Measurements from ENCODE around the gene SLC27A3. TPM values are rescaled to one million over a fixed set of nuclear protein-coding genes. Genes with fewer than 3 reads are reported as not detected.

SLC27A3 gene
- total RNA-seq, 2 experiments from 2014 or later, result 3.8 to 4.4 TPM

DNA sequence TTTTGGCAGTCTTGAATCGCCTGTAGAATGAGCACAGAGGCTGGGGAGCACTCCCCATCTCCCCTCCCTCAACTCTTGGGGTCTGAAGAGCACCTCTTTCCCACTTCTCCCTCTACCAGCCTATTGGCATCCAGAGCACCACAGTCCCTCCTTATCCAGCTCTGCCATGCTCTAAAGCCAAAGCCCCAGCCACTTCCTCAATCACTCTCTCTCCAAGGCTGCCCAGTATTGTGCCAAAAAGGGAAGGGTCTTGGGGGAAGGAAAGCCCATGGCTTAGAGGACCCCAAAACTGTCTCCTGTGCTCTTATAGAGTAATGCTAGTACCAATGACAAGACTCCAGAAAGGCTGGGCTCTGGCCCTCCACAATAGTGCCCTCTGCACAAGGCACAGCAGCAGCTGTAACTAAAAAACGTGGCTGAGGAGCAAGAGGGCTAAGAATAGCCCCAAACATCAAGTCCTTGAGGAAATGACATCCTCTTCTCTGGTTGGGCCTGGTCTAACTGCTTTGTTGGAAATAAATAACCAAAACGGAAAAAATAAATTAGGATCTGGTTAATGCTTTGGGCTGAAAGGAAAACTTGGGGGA lies 28.4 kb downstream of the SLC27A3 start:
- Histone ChIP-seq H3K4me3 (ENCODE audit: low read length) (no peak overlapping the region), H3K27me3 (ENCODE audit: control insufficient read depth in 1 of 2, insufficient read depth in 2 of 2, low read length in 2 of 2) (no peaks in the 10 kb centered on the region), H3K36me3 (ENCODE audit: insufficient read depth, low read length) (peaks cover 23% of the 10 kb centered on the region), H3K4me1 (ENCODE audit: insufficient read depth, low read length) (peaks cover 21% of the 10 kb centered on the region), H3K9me3 (ENCODE audit: control insufficient read depth in 1 of 2, insufficient read depth in 1 of 2, low read length in 2 of 2) (no peaks in the 10 kb centered on the region), H3K27ac (ENCODE audit: low read depth in 1 of 2, low read length in 2 of 2) (no peak overlapping the region)
- Mint-ChIP-seq H3K4me1 (ENCODE audit: low read depth) (peaks cover 42% of the 10 kb centered on the region), H3K27me3 (no peaks in the 10 kb centered on the region), H3K9me3 (no peaks in the 10 kb centered on the region), H3K4me3 (no peak overlapping the region), H3K27ac (peak overlapping the region; percentile 71), H3K36me3 (ENCODE audit: low read depth) (peaks cover 40% of the 10 kb centered on the region)
- no peak for TF ChIP-seq CTCF (IDR thresholded peaks at IDR 0.05)
- ChIA-PET CTCF (no interaction called here), POLR2A (interaction anchor here (1.5 to 4.1 kb wide), 3 partner anchors 20 to 187 kb away, joined by 3 to 20 read pairs (median 4); partner anchors contain the start of genes JTB and RPS27)
- intact Hi-C loops (cut with DNase I, micrococcal nuclease), result no loop called here
- no peak for DNase-seq
- ATAC-seq (ENCODE audit: poor library complexity), result no peak

DNA sequence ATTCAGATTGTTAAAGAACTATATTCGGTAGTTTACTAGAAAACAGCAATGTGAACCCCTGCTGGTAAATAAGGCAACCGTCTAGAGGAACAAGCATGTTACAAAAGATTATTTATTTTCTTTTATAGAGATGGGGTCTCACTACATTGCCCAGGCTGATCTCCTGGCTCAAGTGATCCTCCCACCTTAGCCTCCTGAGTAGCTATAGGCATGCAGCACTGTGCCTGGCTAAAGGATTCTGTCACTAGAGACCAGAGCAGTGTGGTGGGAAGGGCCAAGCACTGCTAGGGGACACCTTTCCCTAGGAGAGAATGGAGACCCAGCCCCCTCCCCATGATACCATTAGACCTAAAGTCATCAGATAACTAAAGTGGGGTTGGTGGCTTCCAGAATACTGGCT lies 28.9 kb downstream of the SLC27A3 start:
- no peak for TF ChIP-seq CTCF (IDR thresholded peaks at IDR 0.05)
- Mint-ChIP-seq H3K4me3 (no peak overlapping the region), H3K36me3 (ENCODE audit: low read depth) (peaks cover 45% of the 10 kb centered on the region), H3K27me3 (no peaks in the 10 kb centered on the region), H3K9me3 (no peaks in the 10 kb centered on the region), H3K4me1 (ENCODE audit: low read depth) (peaks cover 42% of the 10 kb centered on the region), H3K27ac (peak overlapping the region; percentile 86)
- Histone ChIP-seq H3K4me1 (ENCODE audit: insufficient read depth, low read length) (peaks cover 21% of the 10 kb centered on the region), H3K4me3 (ENCODE audit: low read length) (no peak overlapping the region), H3K27me3 (ENCODE audit: control insufficient read depth in 1 of 2, insufficient read depth in 2 of 2, low read length in 2 of 2) (no peaks in the 10 kb centered on the region), H3K27ac (ENCODE audit: low read depth in 1 of 2, low read length in 2 of 2) (no peak overlapping the region), H3K9me3 (ENCODE audit: control insufficient read depth in 1 of 2, insufficient read depth in 1 of 2, low read length in 2 of 2) (no peaks in the 10 kb centered on the region), H3K36me3 (ENCODE audit: insufficient read depth, low read length) (peaks cover 26% of the 10 kb centered on the region)
- no peak for DNase-seq
- ATAC-seq (ENCODE audit: poor library complexity), result no peak
- CTCF ChIA-PET, result no interaction called here
- intact Hi-C loops (cut with DNase I, micrococcal nuclease), result no loop called here
- POLR2A ChIA-PET, result interaction anchor here (4.1 kb wide), 1 partner anchor 186 kb away, joined by 20 read pairs; the partner anchor contains the start of gene RPS27

DNA sequence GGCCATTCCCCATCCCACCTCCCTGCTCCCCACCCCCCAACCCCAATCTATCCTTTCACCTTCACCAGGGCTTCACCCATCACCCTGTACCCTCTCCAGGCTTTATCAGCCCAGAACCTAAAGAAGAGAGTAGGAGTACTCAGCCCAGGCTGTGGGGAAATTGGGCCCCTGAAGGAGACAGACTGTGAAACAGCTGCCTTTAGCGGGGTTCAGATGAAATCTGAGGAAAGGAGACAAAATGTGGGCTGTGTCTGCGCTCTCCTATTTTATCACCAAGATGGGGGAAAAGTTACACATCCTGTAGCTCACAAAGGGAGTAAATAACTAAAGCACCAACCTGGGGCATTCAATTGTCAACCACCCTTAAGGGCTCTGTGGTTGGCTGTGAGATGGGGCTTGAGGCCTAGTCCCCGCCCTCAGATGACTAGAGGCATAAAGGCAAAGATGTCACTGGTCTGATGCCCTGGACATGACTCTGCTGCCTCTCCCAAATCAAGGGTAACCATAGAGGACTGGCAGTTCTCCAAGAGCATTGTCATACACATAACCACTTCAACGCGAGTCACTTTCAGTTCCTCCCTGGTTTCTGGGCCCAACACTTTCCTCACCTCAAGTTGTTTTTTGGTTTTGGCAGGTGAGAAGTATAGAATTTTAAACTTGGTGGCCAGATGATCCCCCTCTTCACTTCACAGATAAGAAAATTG lies 30.0 kb downstream of the SLC27A3 start:
- CTCF ChIA-PET, result no interaction called here
- H3K27ac ChIP-seq (ENCODE audit: low read depth in 1 of 2, low read length in 2 of 2), result peak overlapping the region; percentile 61 to 62
- ATAC-seq (ENCODE audit: poor library complexity) (peak; percentile 98), DNase-seq (peak in 13 of 14 experiments; percentile 21 to 93 (median 49))
- no peaks in the 10 kb centered on the region for H3K9me3 ChIP-seq (ENCODE audit: control insufficient read depth in 1 of 2, insufficient read depth in 1 of 2, low read length in 2 of 2)
- peak overlapping the region; percentile 86 for H3K27ac Mint-ChIP-seq
- POLR2A ChIA-PET, result interaction anchor here (0.6 to 4.1 kb wide), 6 partner anchors 117 to 185 kb away, joined by 3 to 20 read pairs (median 3); partner anchors contain the start of genes GATAD2B, JTB and RPS27
- intact Hi-C loops (cut with DNase I, micrococcal nuclease), result loop anchor here in 1 of 2 experiments (1.0 kb wide), 1 partner anchor 118 kb away; no protein-coding TSS in a partner anchor
- peak overlapping the region; percentile 22 for H3K4me3 Mint-ChIP-seq
- no peaks in the 10 kb centered on the region for H3K27me3 ChIP-seq (ENCODE audit: control insufficient read depth in 1 of 2, insufficient read depth in 2 of 2, low read length in 2 of 2)
- H3K4me1 ChIP-seq (ENCODE audit: insufficient read depth, low read length), result peaks cover 21% of the 10 kb centered on the region
- no peak overlapping the region for H3K4me3 ChIP-seq (ENCODE audit: low read length)
- no peaks in the 10 kb centered on the region for H3K9me3 Mint-ChIP-seq
- peaks cover 42% of the 10 kb centered on the region for H3K4me1 Mint-ChIP-seq (ENCODE audit: low read depth)
- TF ChIP-seq CTCF (IDR thresholded peaks at IDR 0.05), result no peak
- no peaks in the 10 kb centered on the region for H3K27me3 Mint-ChIP-seq
- peaks cover 56% of the 10 kb centered on the region for H3K36me3 Mint-ChIP-seq (ENCODE audit: low read depth)
- H3K36me3 ChIP-seq (ENCODE audit: insufficient read depth, low read length), result peaks cover 37% of the 10 kb centered on the region
